ENCODE results near the gene C19orf38. TPM values are rescaled to one million over a fixed set of nuclear protein-coding genes. Genes with fewer than 3 reads are reported as not detected.
A peak's percentile ranks its signal among the peaks of the same experiment; 100 is the strongest.

C19orf38 gene
- total and polyA plus RNA-seq, 9 of the 15 experiments (the other 6 are each of a cell fraction or from before 2014, with no cell fraction given), result 0.14 to 0.18 TPM; not detected in 7

DNA sequence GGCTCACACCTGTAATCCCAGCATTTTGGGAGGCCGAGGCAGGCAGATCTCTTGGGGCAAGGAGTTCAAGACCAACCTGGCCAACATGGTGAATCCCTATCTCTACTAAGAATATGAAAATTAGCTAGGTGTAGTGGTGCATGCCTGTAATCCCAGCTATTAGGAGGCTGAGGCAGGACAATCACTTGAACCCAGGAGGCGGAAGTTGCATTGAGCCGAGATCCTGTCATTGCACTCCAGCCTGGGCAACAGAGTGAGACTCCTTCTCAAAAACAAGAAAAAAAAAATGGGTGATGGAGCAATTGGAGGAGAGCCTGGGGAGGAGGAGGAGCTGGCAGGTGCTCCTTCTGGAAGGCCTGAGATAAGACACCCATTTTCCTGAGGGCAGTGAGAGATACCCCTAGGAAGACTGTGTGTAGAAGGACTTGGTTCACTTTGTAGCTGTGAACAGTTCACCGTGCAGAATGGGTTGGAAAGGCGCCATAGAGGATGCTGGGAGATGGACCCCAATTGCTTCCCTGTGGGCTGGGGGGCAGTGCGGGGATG, 14.4 kb downstream of the C19orf38 start (continued):
- TF ChIP-seq NEUROD1 (IDR thresholded peaks at IDR 0.05; ENCODE audit: borderline replicate concordance, low read depth, low read length, partially characterized antibody), result no peak
- TF ChIP-seq, protein P1, sequence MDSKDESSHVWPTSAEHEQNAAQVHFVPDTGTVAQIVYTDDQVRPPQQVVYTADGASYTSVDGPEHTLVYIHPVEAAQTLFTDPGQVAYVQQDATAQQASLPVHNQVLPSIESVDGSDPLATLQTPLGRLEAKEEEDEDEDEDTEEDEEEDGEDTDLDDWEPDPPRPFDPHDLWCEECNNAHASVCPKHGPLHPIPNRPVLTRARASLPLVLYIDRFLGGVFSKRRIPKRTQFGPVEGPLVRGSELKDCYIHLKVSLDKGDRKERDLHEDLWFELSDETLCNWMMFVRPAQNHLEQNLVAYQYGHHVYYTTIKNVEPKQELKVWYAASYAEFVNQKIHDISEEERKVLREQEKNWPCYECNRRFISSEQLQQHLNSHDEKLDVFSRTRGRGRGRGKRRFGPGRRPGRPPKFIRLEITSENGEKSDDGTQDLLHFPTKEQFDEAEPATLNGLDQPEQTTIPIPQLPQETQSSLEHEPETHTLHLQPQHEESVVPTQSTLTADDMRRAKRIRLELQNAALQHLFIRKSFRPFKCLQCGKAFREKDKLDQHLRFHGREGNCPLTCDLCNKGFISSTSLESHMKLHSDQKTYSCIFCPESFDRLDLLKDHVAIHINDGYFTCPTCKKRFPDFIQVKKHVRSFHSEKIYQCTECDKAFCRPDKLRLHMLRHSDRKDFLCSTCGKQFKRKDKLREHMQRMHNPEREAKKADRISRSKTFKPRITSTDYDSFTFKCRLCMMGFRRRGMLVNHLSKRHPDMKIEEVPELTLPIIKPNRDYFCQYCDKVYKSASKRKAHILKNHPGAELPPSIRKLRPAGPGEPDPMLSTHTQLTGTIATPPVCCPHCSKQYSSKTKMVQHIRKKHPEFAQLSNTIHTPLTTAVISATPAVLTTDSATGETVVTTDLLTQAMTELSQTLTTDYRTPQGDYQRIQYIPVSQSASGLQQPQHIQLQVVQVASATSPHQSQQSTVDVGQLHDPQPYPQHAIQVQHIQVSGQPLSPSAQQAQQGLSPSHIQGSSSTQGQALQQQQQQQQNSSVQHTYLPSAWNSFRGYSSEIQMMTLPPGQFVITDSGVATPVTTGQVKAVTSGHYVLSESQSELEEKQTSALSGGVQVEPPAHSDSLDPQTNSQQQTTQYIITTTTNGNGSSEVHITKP (IDR thresholded peaks at IDR 0.05; ENCODE audit: partially characterized antibody), result no peak
- TF ChIP-seq CBX2 (IDR thresholded peaks at IDR 0.05; ENCODE audit: insufficient read depth, low read length, poor library complexity, severe bottlenecking), result no peak
- TF ChIP-seq ZNF165 (CRISPR knock-in tag; IDR thresholded peaks at IDR 0.05; ENCODE audit: borderline replicate concordance), result no peak
- TF ChIP-seq POLR2AphosphoS2 (IDR thresholded peaks at IDR 0.05; ENCODE audit: low read length), result no peak
- TF ChIP-seq, protein P2, sequence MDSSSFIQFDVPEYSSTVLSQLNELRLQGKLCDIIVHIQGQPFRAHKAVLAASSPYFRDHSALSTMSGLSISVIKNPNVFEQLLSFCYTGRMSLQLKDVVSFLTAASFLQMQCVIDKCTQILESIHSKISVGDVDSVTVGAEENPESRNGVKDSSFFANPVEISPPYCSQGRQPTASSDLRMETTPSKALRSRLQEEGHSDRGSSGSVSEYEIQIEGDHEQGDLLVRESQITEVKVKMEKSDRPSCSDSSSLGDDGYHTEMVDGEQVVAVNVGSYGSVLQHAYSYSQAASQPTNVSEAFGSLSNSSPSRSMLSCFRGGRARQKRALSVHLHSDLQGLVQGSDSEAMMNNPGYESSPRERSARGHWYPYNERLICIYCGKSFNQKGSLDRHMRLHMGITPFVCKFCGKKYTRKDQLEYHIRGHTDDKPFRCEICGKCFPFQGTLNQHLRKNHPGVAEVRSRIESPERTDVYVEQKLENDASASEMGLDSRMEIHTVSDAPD (CRISPR knock-in tag; IDR thresholded peaks at IDR 0.05), result no peak
- TF ChIP-seq ZNF134 (CRISPR knock-in tag; conservative IDR thresholded peaks at IDR 0.05), result no peak
- TF ChIP-seq, protein P3, sequence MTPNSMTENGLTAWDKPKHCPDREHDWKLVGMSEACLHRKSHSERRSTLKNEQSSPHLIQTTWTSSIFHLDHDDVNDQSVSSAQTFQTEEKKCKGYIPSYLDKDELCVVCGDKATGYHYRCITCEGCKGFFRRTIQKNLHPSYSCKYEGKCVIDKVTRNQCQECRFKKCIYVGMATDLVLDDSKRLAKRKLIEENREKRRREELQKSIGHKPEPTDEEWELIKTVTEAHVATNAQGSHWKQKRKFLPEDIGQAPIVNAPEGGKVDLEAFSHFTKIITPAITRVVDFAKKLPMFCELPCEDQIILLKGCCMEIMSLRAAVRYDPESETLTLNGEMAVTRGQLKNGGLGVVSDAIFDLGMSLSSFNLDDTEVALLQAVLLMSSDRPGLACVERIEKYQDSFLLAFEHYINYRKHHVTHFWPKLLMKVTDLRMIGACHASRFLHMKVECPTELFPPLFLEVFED (CRISPR knock-in tag; conservative IDR thresholded peaks at IDR 0.05), result no peak
- no peak for TF ChIP-seq EGR1 (conservative IDR thresholded peaks at IDR 0.05)
- TF ChIP-seq FOXM1 (IDR thresholded peaks at IDR 0.05; ENCODE audit: low read depth), result peak; percentile 28; the same call in 1 of the 2 replicates
- no peak for TF ChIP-seq FOXM1 (CRISPR knock-in tag; IDR thresholded peaks at IDR 0.05; ENCODE audit: low read depth)
- no peak for TF ChIP-seq TGIF2 (CRISPR knock-in tag; IDR thresholded peaks at IDR 0.05)
- TF ChIP-seq SP2 (IDR thresholded peaks at IDR 0.05; ENCODE audit: extremely low read depth, low read depth, low read length, poor library complexity, severe bottlenecking), result no peak
- no peak; the same call in 1 of the 2 replicates for TF ChIP-seq PTTG1 (tag; IDR thresholded peaks at IDR 0.05; ENCODE audit: low read depth)
- TF ChIP-seq HMGN3 (IDR thresholded peaks at IDR 0.05; ENCODE audit: borderline replicate concordance, extremely low read depth, insufficient read length, low read depth, low read length), result no peak
- TF ChIP-seq, protein P4, sequence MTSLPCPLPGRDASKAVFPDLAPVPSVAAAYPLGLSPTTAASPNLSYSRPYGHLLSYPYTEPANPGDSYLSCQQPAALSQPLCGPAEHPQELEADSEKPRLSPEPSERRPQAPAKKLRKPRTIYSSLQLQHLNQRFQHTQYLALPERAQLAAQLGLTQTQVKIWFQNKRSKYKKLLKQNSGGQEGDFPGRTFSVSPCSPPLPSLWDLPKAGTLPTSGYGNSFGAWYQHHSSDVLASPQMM (CRISPR knock-in tag; IDR thresholded peaks at IDR 0.05), result no peak
- peak; percentile 55 for TF ChIP-seq TCF3 (CRISPR knock-in tag; IDR thresholded peaks at IDR 0.05)
- TF ChIP-seq DMBX1 (CRISPR knock-in tag; IDR thresholded peaks at IDR 0.05; ENCODE audit: borderline replicate concordance), result no peak
- TF ChIP-seq BMI1 (IDR thresholded peaks at IDR 0.05; ENCODE audit: low read length), result no peak
- no peak for TF ChIP-seq ZNF717 (CRISPR knock-in tag; IDR thresholded peaks at IDR 0.05)
- TF ChIP-seq PPARD (CRISPR knock-in tag; IDR thresholded peaks at IDR 0.05), result no peak
- peak; percentile 47 for TF ChIP-seq EP300 (IDR thresholded peaks at IDR 0.05; ENCODE audit: low read length)

Measured in K562 (cell line).